Stimulated activated CD4-positive, alpha-beta T cell treated with anti-CD3 and anti-CD28 coated beads, Interleukin-15, amount 100 ng/mL, for 48 hours (primary cell): ENCODE measurements around the gene PSMG4.
"Not testable (repeated sequence)": the region's sequence is repeated elsewhere in the genome, so short reads cannot be mapped to it uniquely, and the experiment has no call there.

ENCODE experiments used
- DNase-seq, 2 donors: peaks; one replicate each; pipeline ENCODE4 v3.0.0-alpha.2; 2020; ENCODE audit warnings: low read depth in 2 of 2

Gene PSMG4

DNA sequence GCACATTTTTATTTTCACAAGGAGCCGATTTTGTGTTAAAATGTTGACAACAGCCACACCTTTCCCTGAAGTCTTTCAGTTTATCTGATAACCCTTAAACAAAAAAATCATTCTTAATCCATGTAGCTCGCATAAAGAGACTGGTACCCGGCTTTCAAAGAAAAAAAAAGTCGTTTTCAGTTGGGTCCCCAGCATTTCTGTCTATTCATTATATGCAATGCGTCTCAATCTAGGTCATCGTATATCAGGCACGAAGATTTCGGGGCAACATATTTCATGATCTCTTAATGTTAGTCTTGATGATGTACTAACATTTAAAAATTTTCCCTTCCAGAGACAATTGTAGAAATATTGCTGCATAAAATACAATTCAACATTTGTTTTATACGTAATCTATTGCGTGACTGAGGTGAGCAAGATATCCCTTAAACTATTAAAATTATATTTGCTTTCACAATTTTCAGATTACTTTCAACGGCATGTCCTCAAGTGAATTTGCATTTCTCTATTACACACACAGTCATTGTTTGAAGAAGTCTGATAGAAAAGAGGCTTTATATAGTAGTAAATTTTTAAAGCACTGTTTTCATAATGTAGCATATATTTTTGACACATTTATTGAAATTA is 28.4 kb upstream of the PSMG4 start:
- no peak for DNase-seq

- no peak for DNase-seq
Measured at GRCh38 chr6:3230900-3231246, 27.9 kb upstream of the PSMG4 start.

DNA sequence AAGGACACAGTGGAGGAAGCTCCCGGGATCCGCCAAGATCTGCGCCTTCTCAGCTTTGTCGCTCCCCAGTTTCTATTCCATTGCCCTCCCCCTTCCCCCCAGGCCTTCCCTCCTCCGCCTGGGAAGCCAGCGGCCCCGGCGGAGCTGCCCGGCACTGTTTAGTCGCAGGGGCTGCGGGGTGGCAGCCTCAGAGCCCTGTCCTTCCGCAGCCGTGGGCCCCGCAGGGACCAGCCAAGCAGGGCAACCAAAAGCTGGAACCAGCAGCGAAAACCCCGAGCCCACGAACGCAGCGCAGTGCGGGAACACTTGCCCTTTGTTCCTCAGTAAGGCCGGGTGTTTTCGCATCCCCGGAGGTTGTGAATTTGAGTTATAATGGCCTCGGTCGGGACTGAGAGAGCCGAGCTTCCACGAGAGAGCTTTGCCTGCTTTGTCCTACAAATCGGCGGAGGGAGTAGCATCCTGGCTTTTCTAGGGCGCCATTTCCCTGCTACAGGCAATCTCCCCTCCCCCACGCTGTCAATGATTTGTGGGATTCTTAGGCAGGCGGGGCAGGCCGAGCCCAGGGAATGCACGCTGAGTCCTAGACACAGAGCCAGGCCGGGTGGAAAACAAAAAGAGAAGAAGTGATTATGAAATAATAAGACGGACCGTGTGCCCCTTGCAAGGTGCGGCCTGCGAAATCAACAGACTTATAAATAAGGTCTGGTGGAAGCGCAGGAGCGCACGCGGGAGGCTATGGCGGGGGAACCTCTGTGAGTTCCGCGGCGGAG is 27.3 kb upstream of the PSMG4 start:
- no peak for DNase-seq

DNA sequence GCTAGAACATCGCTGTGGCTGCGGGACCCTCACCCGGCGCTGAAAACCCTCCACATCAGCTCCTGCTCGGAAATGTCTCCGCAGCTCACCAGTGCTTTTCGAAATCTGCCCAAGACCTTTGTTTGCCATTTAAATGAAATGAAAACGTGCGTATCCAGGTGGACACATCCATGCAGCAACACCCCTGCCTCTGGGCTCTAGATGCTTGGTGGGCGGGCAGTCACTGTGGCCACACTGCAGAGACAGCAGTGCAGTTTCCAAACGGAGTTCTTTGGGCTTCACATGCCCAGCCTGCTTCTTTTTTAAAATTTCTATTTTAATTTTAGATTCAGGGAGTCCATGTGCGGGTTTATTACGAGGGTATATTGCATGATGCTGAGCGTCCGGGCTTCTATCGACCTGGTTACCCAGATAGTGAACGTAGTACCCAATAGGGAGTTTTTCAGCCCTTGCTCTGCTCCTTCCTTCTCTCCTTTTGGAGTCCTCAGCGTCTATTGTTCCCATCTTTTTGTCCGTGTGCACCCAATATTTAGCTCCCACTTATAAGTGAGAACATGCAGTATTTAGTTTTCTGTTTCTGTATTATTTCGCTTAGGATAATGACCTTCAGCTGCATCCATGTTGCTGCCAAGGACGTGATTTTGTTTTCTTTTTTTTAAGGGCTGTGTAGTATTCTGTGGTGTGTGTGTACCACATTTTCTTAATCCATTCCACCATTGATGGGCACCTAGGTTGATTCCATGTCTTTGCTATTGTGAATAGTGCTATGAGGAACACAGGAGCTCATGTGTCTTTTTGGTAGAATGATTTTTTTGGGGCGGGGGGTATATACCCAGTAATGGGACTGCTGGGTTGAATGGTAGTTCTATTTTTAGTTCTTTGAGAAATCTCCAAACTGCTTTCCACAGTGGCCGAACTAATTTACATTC is 26.5 kb upstream of the PSMG4 start:
- DNase-seq = no peak

DNA sequence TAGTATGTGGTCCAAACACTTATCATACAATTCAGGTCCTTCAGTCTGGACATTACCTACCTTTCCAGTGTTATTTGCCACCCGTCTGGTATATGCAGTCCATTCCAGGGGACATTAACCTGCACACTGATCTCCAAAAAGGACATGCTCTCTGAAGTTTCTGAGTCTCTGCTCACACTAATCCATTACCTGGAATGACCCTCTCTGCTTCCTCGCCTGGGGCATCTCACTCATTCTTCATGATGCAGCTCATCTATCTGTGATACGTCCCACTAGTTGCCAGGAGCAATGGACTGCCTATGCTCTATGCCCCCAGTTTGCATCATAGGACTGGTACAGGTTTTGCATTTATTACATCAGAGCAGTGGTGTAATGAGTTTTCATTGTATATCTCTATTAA is 25.4 kb upstream of the PSMG4 start:
- DNase-seq = no peak

- DNase-seq = no peak
Measured at GRCh38 chr6:3233904-3234303, 24.8 kb upstream of the PSMG4 start.

DNA sequence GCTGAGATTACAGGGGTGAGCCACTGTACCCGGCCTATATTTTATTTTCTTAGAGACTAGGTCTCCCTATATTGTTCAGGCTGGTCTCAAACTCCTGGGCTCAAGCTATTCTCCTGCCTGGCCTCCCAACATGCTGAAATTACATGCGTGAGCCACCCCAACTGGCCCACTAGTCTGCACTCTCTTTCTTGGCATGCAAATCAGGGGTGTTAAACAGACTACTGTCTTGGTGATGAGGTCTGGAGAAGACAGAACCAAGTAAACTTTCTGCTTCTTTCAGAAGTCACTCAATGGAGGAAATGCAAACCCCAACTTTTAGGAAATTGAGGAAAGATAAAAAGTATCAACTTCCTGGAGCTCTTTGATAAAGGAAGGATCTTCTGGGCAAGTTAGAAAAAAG is 23.3 kb upstream of the PSMG4 start:
- DNase-seq = no peak

- DNase-seq = no peak
Measured at GRCh38 chr6:3236005-3236404, 22.7 kb upstream of the PSMG4 start.

DNA sequence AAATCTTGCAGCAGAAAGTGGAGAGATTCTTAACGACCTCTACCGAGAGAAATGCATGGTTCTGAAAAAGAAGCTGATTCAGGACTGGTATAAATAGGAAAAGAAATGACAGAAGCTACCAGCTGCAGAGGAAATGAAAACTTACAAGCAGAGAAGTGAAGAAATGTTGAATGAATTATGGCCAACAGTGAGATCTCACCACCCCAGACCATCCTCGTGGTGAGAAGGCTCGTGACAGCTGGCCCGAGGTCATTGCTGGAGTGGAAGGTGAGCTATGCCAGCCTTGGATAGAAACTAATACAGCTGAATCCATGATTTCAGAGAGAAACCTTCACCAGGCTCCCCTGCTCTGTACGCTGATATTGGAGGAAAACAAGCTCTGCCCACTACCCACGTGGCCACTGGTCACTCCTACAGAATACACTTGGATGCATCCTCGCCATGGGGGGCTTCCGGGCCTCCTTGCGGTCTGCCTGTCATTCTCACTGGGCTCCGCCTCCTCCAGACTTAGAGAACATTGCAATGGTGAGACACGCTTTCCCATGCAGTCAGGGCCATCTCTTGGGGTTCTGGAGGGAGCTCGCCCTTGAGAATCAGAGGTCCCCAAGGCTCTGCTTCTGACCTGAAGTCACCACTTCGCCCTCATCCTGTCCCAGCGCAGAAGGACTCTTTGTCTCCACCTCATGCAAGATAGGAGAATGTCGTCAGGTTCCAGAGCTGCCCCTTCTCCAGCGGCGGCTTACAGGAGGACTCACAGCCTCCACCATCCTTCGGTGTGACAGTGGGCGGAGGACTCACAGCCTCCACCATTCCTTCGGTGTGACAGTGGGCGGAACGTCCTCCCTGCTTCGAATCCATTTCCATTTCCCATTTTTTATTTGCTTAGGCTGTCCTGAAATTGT is 20.7 kb upstream of the PSMG4 start:
- DNase-seq = no peak

DNA sequence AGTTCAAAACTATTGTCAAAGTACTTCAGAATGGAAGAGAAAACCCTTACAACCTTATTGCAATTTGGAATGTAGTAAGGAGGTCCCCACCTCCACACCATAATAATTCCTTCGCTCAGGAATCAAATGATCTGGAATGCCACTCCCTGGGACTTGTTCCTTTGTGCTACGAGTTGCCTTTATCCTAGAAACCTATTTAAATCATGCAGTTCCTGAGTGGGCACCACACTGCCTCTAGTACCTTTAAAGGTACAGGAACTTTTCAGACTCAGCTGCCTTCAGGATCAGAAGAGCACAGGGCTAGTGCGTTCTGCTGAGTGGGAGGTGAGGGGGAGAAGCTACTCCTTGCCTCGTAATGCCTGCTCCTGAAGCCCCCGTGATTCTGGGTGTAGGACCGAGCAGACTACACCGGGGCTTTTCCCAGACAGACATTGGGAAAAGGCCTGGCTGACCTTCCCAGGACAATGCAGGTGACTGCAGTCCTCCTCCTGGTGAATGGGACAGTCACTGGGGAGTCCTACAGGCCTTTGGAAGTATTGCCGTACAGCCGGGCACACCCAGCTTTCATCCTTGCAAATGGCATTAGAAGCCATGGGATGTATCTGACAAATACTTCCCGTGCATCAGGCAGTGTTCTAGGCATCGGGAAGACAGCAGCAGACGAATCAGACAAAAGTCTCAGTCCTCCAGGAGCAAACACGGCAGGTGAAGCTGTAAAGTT is 19.5 kb upstream of the PSMG4 start:
- no peak for DNase-seq

GRCh38 chr6:3240595-3240994 is 18.2 kb upstream of the PSMG4 start:
- no peak for DNase-seq

DNA sequence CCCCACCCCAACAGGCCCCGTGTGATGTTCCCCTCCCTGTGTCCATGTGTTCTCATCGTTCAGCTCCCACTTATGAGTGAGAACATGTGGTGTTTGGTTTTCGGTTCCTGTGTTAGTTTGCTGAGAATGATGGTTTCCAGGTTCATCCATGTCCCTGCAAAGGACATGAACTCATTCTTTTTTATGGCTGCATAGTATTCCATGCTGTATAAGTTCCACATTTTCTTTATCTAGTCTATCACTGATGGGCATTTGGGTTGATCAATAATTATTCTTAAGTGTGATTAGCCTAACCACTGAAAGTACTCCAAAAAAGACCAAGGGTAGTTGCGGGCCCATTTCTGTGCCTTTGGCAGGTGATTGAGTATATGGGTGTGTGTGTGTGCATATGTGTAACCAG is 17.0 kb upstream of the PSMG4 start:
- not testable (repeated sequence) for DNase-seq

- DNase-seq = no peak
Measured at GRCh38 chr6:3242768-3243167, 16.0 kb upstream of the PSMG4 start.

DNA sequence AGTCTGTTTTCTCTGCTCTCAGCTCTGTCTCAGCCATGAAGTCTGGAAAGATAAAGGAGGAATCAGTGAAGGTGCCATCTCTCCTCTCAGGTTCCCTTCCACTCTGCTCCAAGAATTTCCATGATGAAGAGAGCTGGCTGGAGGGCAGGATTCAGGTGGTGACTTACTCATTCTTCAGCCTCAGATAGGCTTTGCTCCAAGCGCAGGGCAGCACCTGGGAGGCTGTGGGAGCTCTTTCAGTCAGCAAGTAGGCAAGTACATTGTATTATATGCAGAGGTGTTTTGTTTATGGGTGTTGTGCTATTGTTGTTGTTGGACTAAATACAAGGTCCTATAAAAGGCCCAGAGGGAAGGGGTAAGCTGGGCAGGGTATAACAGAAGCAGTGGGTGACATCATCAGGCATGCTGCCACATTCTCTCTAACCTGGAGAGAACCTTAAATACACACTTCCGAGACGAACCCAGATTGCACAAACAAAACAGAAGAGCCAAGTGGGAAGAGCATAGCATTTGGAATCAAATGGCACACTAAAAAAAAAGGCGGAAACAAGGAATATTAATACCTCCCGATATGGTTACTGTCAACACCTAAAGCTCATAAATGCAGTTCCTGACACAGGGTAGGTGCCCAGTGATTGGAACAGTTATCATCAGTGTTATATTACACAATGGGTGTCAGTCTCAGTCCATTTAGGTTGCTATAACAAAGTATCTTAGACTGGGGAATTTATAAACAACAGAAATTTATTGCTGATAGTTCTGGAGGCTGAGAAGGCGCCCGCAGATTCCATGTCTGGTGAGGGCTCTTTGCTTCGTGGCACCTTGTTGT is 14.5 kb upstream of the PSMG4 start:
- no peak for DNase-seq

DNA sequence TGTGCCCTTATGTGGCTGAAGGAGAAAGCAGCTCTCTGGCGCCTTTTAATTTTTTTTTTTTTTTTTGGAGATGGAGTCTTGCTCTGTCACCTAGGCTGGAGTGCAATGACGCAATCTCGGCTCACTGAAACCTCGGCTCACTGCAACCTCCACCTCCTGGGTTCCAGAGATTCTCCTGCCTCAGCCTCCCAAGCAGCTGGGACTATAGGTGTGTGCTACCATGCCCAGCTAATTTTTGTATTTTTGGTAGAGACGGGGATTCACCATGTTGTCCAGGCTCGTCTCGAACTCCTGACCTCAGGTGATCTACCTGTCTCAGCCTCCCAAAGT is 13.9 kb upstream of the PSMG4 start:
- DNase-seq = not testable (repeated sequence)

DNA sequence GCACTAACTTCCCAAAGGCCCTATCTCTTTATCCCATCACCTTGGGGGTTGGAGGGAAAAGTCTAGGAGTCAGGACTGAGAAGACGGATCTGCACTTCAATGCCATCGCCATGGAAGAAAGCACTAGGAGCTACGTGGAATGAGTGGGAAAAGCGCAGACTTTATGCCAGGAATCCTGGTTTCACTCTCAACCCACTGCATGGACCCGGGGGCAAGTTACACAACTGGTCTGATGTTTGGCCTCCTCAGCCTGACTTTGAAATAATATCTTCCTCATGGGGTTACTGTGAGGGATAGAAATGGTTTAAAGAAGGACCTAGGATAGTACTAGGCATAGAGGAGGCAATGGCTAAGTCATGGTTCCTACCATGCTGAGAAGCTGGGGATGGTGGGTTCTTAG is 13.5 kb upstream of the PSMG4 start:
- no peak for DNase-seq

GRCh38 chr6:3247255-3248146 is 11.2 kb upstream of the PSMG4 start:
- no peak for DNase-seq

GRCh38 chr6:3249821-3250220 is 8.9 kb upstream of the PSMG4 start:
- DNase-seq = no peak

DNA sequence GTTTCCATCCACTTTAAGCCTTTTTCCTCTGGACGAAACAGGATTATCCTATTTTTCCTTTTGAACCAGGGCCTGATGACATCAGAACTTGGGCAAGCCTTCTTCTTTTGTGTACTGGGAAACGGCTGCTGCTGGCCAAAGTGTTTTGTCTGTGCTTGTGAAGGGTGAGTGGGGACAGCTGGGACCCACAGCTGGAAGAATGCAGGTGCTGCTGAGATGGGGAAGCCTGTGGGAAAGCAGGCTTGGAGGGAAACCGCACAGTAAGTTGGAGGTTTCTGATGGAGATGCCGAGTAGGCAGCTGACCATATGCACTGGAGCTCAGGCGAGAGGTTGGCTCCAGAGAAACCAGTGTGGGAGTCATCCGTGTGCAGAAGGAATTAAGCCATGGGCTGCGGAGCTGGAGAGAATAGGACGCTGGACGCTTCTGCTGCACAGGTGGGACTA is 8.5 kb upstream of the PSMG4 start:
- DNase-seq = no peak
